DOHH2 (cell line): ENCODE measurements around the gene ATRN.

ENCODE experiments used
- CTCF ChIP-seq: fragments of 200-600 bp; sonication (generic); IDR thresholded peaks from one replicate; pipeline ENCODE4 v1.5.1; 2014; ENCODE audit warnings: antibody characterized with exemption, mild to moderate bottlenecking, low read depth, low read length; ENCODE audit not compliant: poor library complexity, severe bottlenecking
- EZH2phosphoT487 ChIP-seq: fragments of 200-600 bp; sonication (generic); IDR thresholded peaks from 2 replicates; pipeline ENCODE4 v1.6.1; 2017; ENCODE audit warnings: borderline replicate concordance, mild to moderate bottlenecking, antibody characterized with exemption, low read length, moderate library complexity, mixed read lengths

- no peak for TF ChIP-seq CTCF
- TF ChIP-seq EZH2phosphoT487 = no peak
These were observed 189.6 kb downstream of the ATRN start for GRCh38 chr20:3660262-3661059.
